Loucy (cell line): Measurements from ENCODE around the gene SLC26A4.

Experiments
- H2AFZ ChIP-seq: fragments of 200-600 bp; sonication (generic); 2 replicates; pipeline ENCODE4 v1.6.0; 2016; ENCODE audit warnings: antibody characterized with exemption, mild to moderate bottlenecking, low read length, moderate library complexity
- H3F3A ChIP-seq: fragments of 200-600 bp; 2 replicates; pipeline ENCODE4 v1.6.0; 2016; ENCODE audit warnings: antibody characterized with exemption, low read depth, mild to moderate bottlenecking
- H3K27me3 ChIP-seq: fragments of 200-600 bp; sonication (generic); 2 replicates; pipeline ENCODE4 v1.6.1; 2014; ENCODE audit warnings: low read length, mild to moderate bottlenecking; ENCODE audit not compliant: insufficient read depth, poor library complexity, severe bottlenecking
- H3K36me3 ChIP-seq: fragments of 200-600 bp; sonication (generic); 2 replicates; pipeline ENCODE4 v1.6.1; 2016; ENCODE audit warnings: low read length; ENCODE audit not compliant: insufficient read depth
- H3K4me1 ChIP-seq: fragments of 200-600 bp; sonication (generic); 2 replicates; pipeline ENCODE4 v1.5.1; 2014; ENCODE audit warnings: low read length, mild to moderate bottlenecking; ENCODE audit not compliant: insufficient read depth, poor library complexity, severe bottlenecking
- H3K4me2 ChIP-seq: fragments of 200-600 bp; sonication (generic); 2 replicates; pipeline ENCODE4 v1.6.0; 2014; ENCODE audit warnings: antibody characterized with exemption, low read length, low read depth, mild to moderate bottlenecking; ENCODE audit not compliant: poor library complexity, severe bottlenecking
- H3K4me3 ChIP-seq: fragments of 200-600 bp; sonication (generic); 2 replicates; pipeline ENCODE4 v1.5.1; 2014; ENCODE audit warnings: low read length, mild to moderate bottlenecking, mixed read lengths; ENCODE audit not compliant: poor library complexity, severe bottlenecking
- H3K79me2 ChIP-seq: fragments of 200-600 bp; sonication (generic); 2 replicates; pipeline ENCODE4 v1.6.1; 2014; ENCODE audit warnings: low read length; ENCODE audit not compliant: insufficient read depth
- H3K9ac ChIP-seq: fragments of 200-600 bp; sonication (generic); 2 replicates; pipeline ENCODE4 v1.6.0; 2014; ENCODE audit warnings: mild to moderate bottlenecking, low read depth, low read length, moderate library complexity; ENCODE audit not compliant: poor library complexity, severe bottlenecking
- H3K9me2 ChIP-seq: fragments of 200-600 bp; sonication (generic); replicated peaks from 2 replicates; pipeline ENCODE4 v1.6.1; 2016; ENCODE audit warnings: low read depth, low read length, mixed read lengths
- H3K9me3 ChIP-seq: fragments of 200-600 bp; sonication (generic); 2 replicates; pipeline ENCODE4 v1.6.1; 2014; ENCODE audit warnings: mild to moderate bottlenecking, antibody characterized with exemption, low read length, low read depth; ENCODE audit not compliant: insufficient read depth
- H4K20me1 ChIP-seq: fragments of 200-600 bp; sonication (generic); 2 replicates; pipeline ENCODE4 v1.6.0; 2014; ENCODE audit warnings: antibody characterized with exemption, low read length, mild to moderate bottlenecking; ENCODE audit not compliant: insufficient read depth, poor library complexity, severe bottlenecking
- CTCF ChIP-seq: fragments of 200-600 bp; sonication (generic); conservative IDR thresholded peaks from 2 replicates; pipeline ENCODE4 v1.5.1; 2014; ENCODE audit warnings: mild to moderate bottlenecking, antibody characterized with exemption, low read length
- EZH2phosphoT487 ChIP-seq: fragments of 200-600 bp; IDR thresholded peaks from 2 replicates; pipeline ENCODE4 v1.6.1; 2018; ENCODE audit warnings: antibody characterized with exemption, mild to moderate bottlenecking, moderate library complexity, borderline replicate concordance

Gene SLC26A4

GRCh38 chr7:107718456-107719193, 58.0 kb downstream of the SLC26A4 start:
- H3K4me2 ChIP-seq, result no peak overlapping the region
- H3K9me3 ChIP-seq, result no peaks in the 10 kb centered on the region
- no peaks in the 10 kb centered on the region for H3K9me2 ChIP-seq
- no peak overlapping the region for H3K9ac ChIP-seq
- H3K36me3 ChIP-seq, result no peaks in the 10 kb centered on the region
- no peaks in the 10 kb centered on the region for H3K79me2 ChIP-seq
- H3F3A ChIP-seq, result no peaks in the 10 kb centered on the region
- H4K20me1 ChIP-seq, result no peaks in the 10 kb centered on the region
- no peak overlapping the region for H3K4me3 ChIP-seq
- no peaks in the 10 kb centered on the region for H3K4me1 ChIP-seq
- TF ChIP-seq CTCF, result no peak
- H2AFZ ChIP-seq, result no peak overlapping the region
- H3K27me3 ChIP-seq, result no peaks in the 10 kb centered on the region

DNA sequence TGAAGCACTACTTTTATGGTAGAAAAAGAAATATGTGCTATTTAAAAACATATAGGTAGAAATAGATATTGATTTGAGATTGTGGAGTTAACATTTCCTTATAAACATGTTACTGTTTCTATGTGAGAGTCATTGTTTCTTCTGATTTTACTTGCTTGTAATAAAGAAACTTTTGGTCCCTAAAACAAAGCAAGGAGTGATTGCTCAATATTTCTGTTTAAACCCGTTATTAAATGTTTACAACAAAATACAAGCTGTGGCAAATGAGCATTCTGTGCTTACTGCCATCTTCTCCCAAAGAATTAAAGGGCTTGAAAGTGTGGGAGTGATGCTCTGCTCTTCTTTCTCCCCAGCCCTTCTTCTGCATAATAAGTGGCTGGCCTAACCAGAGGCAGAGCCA, 60.7 kb downstream of the SLC26A4 start:
- H3K36me3 ChIP-seq, result no peaks in the 10 kb centered on the region
- no peak overlapping the region for H2AFZ ChIP-seq
- no peaks in the 10 kb centered on the region for H4K20me1 ChIP-seq
- no peaks in the 10 kb centered on the region for H3K27me3 ChIP-seq
- no peaks in the 10 kb centered on the region for H3K9me3 ChIP-seq
- H3K9ac ChIP-seq, result no peak overlapping the region
- no peaks in the 10 kb centered on the region for H3F3A ChIP-seq
- H3K4me2 ChIP-seq, result no peak overlapping the region
- no peaks in the 10 kb centered on the region for H3K9me2 ChIP-seq
- no peak overlapping the region for H3K4me3 ChIP-seq
- no peaks in the 10 kb centered on the region for H3K79me2 ChIP-seq
- TF ChIP-seq EZH2phosphoT487 (no peak), CTCF (no peak)
- H3K4me1 ChIP-seq, result no peaks in the 10 kb centered on the region

GRCh38 chr7:107723255-107723654, 62.6 kb downstream of the SLC26A4 start:
- no peaks in the 10 kb centered on the region for H3F3A ChIP-seq
- TF ChIP-seq CTCF (no peak), EZH2phosphoT487 (no peak)
- H3K4me1 ChIP-seq, result no peaks in the 10 kb centered on the region
- H3K36me3 ChIP-seq, result no peaks in the 10 kb centered on the region
- no peak overlapping the region for H2AFZ ChIP-seq
- no peak overlapping the region for H3K4me2 ChIP-seq
- H3K9me3 ChIP-seq, result no peaks in the 10 kb centered on the region
- no peaks in the 10 kb centered on the region for H3K27me3 ChIP-seq
- no peaks in the 10 kb centered on the region for H3K79me2 ChIP-seq
- H4K20me1 ChIP-seq, result no peaks in the 10 kb centered on the region
- H3K9me2 ChIP-seq, result no peaks in the 10 kb centered on the region
- no peak overlapping the region for H3K9ac ChIP-seq
- H3K4me3 ChIP-seq, result no peak overlapping the region
